Inflammatory macrophage treated with lipopolysaccharide for 1 hour (primary cell): Measurements from ENCODE around the gene DHRS1.
"Not testable (repeated sequence)": the region's sequence is repeated elsewhere in the genome, so short reads cannot be mapped to it uniquely, and the experiment has no call there.

Experiments used
- DNase-seq, 2 donors: peaks; one replicate each; pipeline ENCODE4 v3.0.0-alpha.2; 2020 to 2022

DHRS1 gene

GRCh38 chr14:24261969-24262327 is 37.6 kb downstream of the DHRS1 start:
- no peak for DNase-seq

- no peak for DNase-seq
Measured at GRCh38 chr14:24261256-24261968, 38.2 kb downstream of the DHRS1 start.

- no peak for DNase-seq
Measured at GRCh38 chr14:24260780-24261157, 38.8 kb downstream of the DHRS1 start.

GRCh38 chr14:24260026-24260779 is 39.4 kb downstream of the DHRS1 start:
- DNase-seq = no peak

- no peak for DNase-seq
Measured at GRCh38 chr14:24259282-24260025, 40.1 kb downstream of the DHRS1 start.

GRCh38 chr14:24258548-24259265 is 40.9 kb downstream of the DHRS1 start:
- DNase-seq = no peak

- DNase-seq = no peak
Measured at GRCh38 chr14:24258119-24258518, 41.5 kb downstream of the DHRS1 start.

- no peak for DNase-seq
Measured at GRCh38 chr14:24256960-24257359, 42.6 kb downstream of the DHRS1 start.

GRCh38 chr14:24255931-24256711 is 43.5 kb downstream of the DHRS1 start:
- no peak for DNase-seq

GRCh38 chr14:24255438-24255837 is 44.1 kb downstream of the DHRS1 start:
- no peak for DNase-seq

- DNase-seq = no peak
Measured at GRCh38 chr14:24254630-24255392, 44.8 kb downstream of the DHRS1 start.

GRCh38 chr14:24253936-24254335 is 45.6 kb downstream of the DHRS1 start:
- DNase-seq = no peak

GRCh38 chr14:24252289-24253124 is 47.1 kb downstream of the DHRS1 start:
- no peak for DNase-seq

- no peak for DNase-seq
Measured at GRCh38 chr14:24251880-24252288, 47.7 kb downstream of the DHRS1 start.

GRCh38 chr14:24250354-24250753 is 49.2 kb downstream of the DHRS1 start:
- no peak for DNase-seq

- DNase-seq = no peak
Measured at GRCh38 chr14:24249230-24250021, 50.2 kb downstream of the DHRS1 start.

GRCh38 chr14:24247422-24247821 is 52.2 kb downstream of the DHRS1 start:
- no peak for DNase-seq

- peak; percentile 20 to 47 for DNase-seq
Measured at GRCh38 chr14:24246765-24247212, 52.8 kb downstream of the DHRS1 start.

GRCh38 chr14:24245350-24245749 is 54.2 kb downstream of the DHRS1 start:
- not testable (repeated sequence) for DNase-seq
